ENCODE data around the gene ACLY. TPM values are rescaled to one million over a fixed set of nuclear protein-coding genes. Genes with fewer than 3 reads are reported as not detected.

ACLY gene
- total RNA-seq, 1 donor from 2014 or later, result 143 TPM

DNA sequence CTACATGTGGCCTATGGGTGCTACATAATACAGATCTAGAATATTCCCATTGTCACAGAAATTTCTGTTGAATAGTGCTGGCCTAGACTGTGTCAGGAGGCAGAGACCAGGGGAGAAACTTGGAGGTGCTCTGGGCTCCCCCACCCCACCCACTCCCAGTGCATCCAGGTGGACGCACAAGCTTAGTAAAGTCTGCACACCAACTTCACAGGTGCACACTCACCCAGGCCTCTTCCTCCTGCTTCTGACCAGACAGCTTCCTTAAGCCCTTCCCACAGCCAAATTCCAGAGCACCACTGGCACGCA, 40.2 kb upstream of the ACLY start:
- peaks cover 2% of the 10 kb centered on the region for H3K4me1 Mint-ChIP-seq
- DNase-seq (no peak), ATAC-seq (ENCODE audit: low read depth) (no peak)
- no peaks in the 10 kb centered on the region for H3K27me3 Mint-ChIP-seq
- TF ChIP-seq, protein P1, sequence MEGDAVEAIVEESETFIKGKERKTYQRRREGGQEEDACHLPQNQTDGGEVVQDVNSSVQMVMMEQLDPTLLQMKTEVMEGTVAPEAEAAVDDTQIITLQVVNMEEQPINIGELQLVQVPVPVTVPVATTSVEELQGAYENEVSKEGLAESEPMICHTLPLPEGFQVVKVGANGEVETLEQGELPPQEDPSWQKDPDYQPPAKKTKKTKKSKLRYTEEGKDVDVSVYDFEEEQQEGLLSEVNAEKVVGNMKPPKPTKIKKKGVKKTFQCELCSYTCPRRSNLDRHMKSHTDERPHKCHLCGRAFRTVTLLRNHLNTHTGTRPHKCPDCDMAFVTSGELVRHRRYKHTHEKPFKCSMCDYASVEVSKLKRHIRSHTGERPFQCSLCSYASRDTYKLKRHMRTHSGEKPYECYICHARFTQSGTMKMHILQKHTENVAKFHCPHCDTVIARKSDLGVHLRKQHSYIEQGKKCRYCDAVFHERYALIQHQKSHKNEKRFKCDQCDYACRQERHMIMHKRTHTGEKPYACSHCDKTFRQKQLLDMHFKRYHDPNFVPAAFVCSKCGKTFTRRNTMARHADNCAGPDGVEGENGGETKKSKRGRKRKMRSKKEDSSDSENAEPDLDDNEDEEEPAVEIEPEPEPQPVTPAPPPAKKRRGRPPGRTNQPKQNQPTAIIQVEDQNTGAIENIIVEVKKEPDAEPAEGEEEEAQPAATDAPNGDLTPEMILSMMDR (IDR thresholded peaks at IDR 0.05), result no peak
- intact Hi-C loops (cut with micrococcal nuclease), result no loop called here
- CTCF ChIA-PET, result interaction anchor here (9.2 kb wide), 1 partner anchor 158 kb away, joined by 110 read pairs; the partner anchor contains the start of genes DHX58 and KAT2A
- POLR2A ChIA-PET, result interaction anchor here (0.6 kb wide), 1 partner anchor 13 kb away, joined by 3 read pairs; no protein-coding TSS in a partner anchor
- no peak overlapping the region for H3K27ac Mint-ChIP-seq
- no peaks in the 10 kb centered on the region for H3K36me3 Mint-ChIP-seq (ENCODE audit: low read depth)
- no peak overlapping the region for H3K4me3 Mint-ChIP-seq
- H3K9me3 Mint-ChIP-seq, result no peaks in the 10 kb centered on the region

DNA sequence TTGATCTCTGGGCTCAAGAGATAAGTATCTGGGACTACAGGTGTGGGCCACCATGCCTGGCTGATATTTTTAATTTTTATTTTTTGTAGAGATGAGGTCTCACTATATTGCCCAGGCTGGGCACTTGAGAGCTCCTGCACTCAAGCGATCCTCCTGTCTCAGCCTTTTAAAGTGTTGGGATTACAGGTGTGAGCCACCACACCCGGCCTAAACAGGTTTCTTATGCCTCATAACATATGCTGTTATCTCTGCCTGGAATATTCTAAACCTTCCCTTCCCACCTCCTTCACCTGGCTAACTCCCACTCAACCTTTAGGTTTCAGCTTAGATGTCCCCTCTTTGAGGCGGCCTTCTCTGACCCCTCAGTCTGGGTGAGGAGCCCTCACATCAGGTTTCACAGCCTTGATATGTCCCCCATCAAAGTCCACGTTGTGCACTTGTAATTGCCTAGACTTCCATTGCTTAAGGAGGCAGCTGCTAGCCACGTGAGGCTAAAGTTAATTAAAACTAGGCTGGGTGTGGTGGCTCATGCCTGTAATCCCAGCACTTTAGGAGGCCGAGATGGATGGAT, 39.2 kb upstream of the ACLY start:
- Mint-ChIP-seq H3K4me1 (peaks cover 1% of the 10 kb centered on the region), H3K4me3 (no peak overlapping the region), H3K9me3 (no peaks in the 10 kb centered on the region), H3K36me3 (ENCODE audit: low read depth) (no peaks in the 10 kb centered on the region), H3K27ac (no peak overlapping the region), H3K27me3 (no peaks in the 10 kb centered on the region)
- intact Hi-C loops (cut with micrococcal nuclease), result no loop called here
- CTCF ChIA-PET, result no interaction called here
- TF ChIP-seq, protein P1 (IDR thresholded peaks at IDR 0.05), result no peak
- POLR2A ChIA-PET, result no interaction called here
- DNase-seq (no peak), ATAC-seq (ENCODE audit: low read depth) (no peak)

DNA sequence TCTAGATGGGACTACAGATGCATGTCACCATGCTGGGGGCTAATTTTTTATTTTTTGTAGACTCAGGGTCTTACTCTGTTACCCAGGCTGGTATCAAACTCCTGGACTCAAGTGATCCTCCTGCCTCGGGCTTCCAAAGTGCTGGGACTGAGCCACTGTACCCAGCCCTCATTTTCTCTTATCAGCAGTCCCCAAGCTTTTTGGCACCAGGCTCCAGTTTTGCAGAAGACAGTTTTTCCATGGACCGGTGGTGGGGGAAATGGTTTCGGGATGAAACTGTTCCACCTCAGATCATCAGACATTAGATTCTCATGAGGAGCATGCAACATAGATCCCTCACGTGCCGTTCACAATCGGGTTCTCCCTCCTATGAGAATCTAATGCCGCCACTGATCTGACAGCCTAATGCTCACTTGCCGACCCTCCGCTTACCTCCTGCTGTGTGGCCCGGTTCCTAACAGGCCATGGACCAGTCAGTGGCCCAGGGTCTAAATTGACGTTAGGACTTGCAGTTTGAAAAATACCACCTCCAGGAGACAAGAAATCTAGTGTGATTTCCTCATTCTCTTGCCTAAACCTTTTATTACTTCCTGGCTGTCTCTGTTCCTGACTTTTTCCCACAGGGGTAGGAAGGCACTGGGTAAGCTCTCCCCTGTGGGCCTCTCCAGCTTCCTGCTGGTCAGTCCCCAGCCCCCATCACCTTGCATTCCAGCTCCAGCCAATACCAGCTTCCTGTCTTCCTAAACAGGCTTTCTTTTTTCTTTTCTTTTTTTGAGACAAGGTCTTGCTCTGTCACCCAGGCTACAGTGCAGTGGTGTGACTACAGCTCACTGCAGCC, 38.5 kb upstream of the ACLY start:
- ChIA-PET CTCF (no interaction called here), POLR2A (interaction anchor here (0.5 kb wide), 1 partner anchor 9 kb away, joined by 4 read pairs; the partner anchor contains the start of gene CNP)
- Mint-ChIP-seq H3K36me3 (ENCODE audit: low read depth) (no peaks in the 10 kb centered on the region), H3K27ac (no peak overlapping the region), H3K4me1 (no peaks in the 10 kb centered on the region), H3K9me3 (no peaks in the 10 kb centered on the region), H3K4me3 (no peak overlapping the region), H3K27me3 (no peaks in the 10 kb centered on the region)
- no peak for ATAC-seq (ENCODE audit: low read depth)
- intact Hi-C loops (cut with micrococcal nuclease), result no loop called here
- TF ChIP-seq, protein P1 (IDR thresholded peaks at IDR 0.05), result no peak
- no peak for DNase-seq

- no peaks in the 10 kb centered on the region for H3K9me3 Mint-ChIP-seq
- no peak for DNase-seq
- ChIA-PET POLR2A (interaction anchor here (0.5 kb wide), 1 partner anchor 10 kb away, joined by 4 read pairs; the partner anchor contains the start of gene CNP), CTCF (no interaction called here)
- H3K27ac Mint-ChIP-seq, result no peak overlapping the region
- no peak overlapping the region for H3K4me3 Mint-ChIP-seq
- H3K27me3 Mint-ChIP-seq, result no peaks in the 10 kb centered on the region
- TF ChIP-seq, protein P1 (IDR thresholded peaks at IDR 0.05), result no peak
- no peaks in the 10 kb centered on the region for H3K4me1 Mint-ChIP-seq
- no peaks in the 10 kb centered on the region for H3K36me3 Mint-ChIP-seq (ENCODE audit: low read depth)
- intact Hi-C loops (cut with micrococcal nuclease), result no loop called here
- no peak for ATAC-seq (ENCODE audit: low read depth)
These were observed 37.8 kb upstream of the ACLY start for GRCh38 chr17:41956522-41956921.

- no peaks in the 10 kb centered on the region for H3K4me1 Mint-ChIP-seq
- no peak for ATAC-seq (ENCODE audit: low read depth)
- CTCF ChIA-PET, result no interaction called here
These were observed 30.2 kb upstream of the ACLY start for GRCh38 chr17:41948762-41949460.

More at GRCh38 chr17:41948762-41949460, 30.2 kb upstream of the ACLY start:
- Mint-ChIP-seq H3K27me3 (no peaks in the 10 kb centered on the region), H3K36me3 (ENCODE audit: low read depth) (no peaks in the 10 kb centered on the region), H3K9me3 (no peaks in the 10 kb centered on the region), H3K4me3 (no peak overlapping the region), H3K27ac (no peak overlapping the region)
- intact Hi-C loops (cut with micrococcal nuclease), result no loop called here
- POLR2A ChIA-PET, result no interaction called here
- TF ChIP-seq, protein P1 (IDR thresholded peaks at IDR 0.05), result no peak
- DNase-seq, result no peak
